ENCODE data around the gene GTPBP1. TPM values are rescaled to one million over a fixed set of nuclear protein-coding genes. Genes with fewer than 3 reads are reported as not detected.

The GTPBP1 gene
- total RNA-seq, 1 donor from 2014 or later, result 43.3 TPM

DNA sequence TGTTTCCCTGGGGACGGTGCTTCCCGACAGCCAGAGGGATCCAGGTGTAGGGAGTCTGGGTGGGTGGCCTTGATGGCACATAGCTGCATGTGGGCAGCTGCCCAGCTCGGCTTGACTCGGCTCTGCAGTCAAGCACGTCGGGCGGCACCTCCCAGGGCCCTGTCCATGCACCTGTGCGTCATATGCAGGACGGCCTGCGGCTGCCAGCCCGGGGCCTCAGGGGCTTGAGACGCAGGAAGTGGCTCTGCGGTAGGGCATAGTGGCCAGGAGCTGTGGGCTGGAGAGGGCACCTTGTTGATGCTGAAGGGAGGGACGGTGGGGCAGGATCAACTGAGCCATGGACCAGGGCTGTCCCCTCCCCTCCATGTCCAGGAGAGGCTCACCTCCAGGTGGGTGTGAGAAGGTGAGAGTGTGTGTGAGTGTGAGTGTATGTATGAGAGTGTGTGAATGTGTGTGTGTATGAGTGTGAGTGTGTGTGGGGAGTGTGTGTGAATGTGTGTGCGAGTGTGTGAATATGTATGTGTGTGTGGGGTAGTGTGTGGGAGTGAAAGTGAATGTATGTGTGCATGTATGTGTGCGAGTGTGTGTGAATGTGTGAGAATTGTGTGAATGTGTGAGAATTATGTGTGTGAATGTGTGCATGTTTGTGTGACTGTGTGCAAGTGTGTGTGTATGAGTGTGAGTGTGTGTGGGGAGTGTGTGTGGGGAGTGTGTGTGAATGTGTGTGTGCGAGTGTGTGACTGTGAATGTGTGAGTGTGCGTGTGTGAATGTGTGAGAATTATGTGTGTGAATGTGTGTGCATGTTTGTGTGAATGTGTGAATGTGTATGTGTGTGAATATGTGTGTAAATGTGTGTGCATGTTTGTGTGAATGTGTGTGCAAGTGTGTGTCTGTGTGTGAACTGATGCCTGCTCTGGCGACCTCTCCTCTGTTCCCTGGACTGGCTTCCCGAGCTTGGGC is 55.7 kb downstream of the GTPBP1 start:
- Mint-ChIP-seq H3K27ac (ENCODE audit: unreplicated experiment) (no peak overlapping the region), H3K4me3 (ENCODE audit: unreplicated experiment) (no peak overlapping the region), H3K27me3 (ENCODE audit: low read depth) (no peaks in the 10 kb centered on the region), H3K36me3 (ENCODE audit: low read depth) (no peaks in the 10 kb centered on the region), H3K9me3 (ENCODE audit: low read depth) (no peaks in the 10 kb centered on the region), H3K4me1 (ENCODE audit: low read depth) (peaks cover 25% of the 10 kb centered on the region)
- no peak for DNase-seq (ENCODE audit: low spot score)
- TF ChIP-seq, protein P1, sequence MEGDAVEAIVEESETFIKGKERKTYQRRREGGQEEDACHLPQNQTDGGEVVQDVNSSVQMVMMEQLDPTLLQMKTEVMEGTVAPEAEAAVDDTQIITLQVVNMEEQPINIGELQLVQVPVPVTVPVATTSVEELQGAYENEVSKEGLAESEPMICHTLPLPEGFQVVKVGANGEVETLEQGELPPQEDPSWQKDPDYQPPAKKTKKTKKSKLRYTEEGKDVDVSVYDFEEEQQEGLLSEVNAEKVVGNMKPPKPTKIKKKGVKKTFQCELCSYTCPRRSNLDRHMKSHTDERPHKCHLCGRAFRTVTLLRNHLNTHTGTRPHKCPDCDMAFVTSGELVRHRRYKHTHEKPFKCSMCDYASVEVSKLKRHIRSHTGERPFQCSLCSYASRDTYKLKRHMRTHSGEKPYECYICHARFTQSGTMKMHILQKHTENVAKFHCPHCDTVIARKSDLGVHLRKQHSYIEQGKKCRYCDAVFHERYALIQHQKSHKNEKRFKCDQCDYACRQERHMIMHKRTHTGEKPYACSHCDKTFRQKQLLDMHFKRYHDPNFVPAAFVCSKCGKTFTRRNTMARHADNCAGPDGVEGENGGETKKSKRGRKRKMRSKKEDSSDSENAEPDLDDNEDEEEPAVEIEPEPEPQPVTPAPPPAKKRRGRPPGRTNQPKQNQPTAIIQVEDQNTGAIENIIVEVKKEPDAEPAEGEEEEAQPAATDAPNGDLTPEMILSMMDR (IDR thresholded peaks at IDR 0.05), result no peak

DNA sequence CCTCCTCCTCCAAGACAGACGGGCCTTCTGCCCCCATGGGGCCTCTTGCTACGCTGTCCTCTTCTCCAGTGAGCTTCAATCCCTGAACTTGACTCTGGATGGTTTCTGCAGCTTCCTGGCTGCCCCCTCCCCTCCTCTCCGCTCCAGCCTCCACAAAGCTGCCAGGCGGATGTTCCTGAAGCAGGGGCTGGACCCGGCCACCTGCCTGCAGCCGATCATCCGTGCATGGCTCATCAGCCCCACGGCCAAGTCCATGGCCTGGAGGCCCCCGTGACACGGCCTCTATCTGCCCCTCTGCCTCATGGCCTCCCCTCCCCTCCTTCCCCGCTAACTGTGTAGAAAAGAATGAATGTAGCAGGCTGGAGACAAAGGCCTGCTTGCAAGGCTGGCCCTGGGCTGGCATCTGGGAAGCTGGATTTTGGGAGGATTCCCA is 56.8 kb downstream of the GTPBP1 start:
- H3K4me1 Mint-ChIP-seq (ENCODE audit: low read depth), result peaks cover 22% of the 10 kb centered on the region
- H3K4me3 Mint-ChIP-seq (ENCODE audit: unreplicated experiment), result no peak overlapping the region
- no peak overlapping the region for H3K27ac Mint-ChIP-seq (ENCODE audit: unreplicated experiment)
- no peaks in the 10 kb centered on the region for H3K9me3 Mint-ChIP-seq (ENCODE audit: low read depth)
- TF ChIP-seq, protein P1 (IDR thresholded peaks at IDR 0.05), result no peak
- H3K27me3 Mint-ChIP-seq (ENCODE audit: low read depth), result no peaks in the 10 kb centered on the region
- DNase-seq (ENCODE audit: low spot score), result no peak
- H3K36me3 Mint-ChIP-seq (ENCODE audit: low read depth), result no peaks in the 10 kb centered on the region

DNA sequence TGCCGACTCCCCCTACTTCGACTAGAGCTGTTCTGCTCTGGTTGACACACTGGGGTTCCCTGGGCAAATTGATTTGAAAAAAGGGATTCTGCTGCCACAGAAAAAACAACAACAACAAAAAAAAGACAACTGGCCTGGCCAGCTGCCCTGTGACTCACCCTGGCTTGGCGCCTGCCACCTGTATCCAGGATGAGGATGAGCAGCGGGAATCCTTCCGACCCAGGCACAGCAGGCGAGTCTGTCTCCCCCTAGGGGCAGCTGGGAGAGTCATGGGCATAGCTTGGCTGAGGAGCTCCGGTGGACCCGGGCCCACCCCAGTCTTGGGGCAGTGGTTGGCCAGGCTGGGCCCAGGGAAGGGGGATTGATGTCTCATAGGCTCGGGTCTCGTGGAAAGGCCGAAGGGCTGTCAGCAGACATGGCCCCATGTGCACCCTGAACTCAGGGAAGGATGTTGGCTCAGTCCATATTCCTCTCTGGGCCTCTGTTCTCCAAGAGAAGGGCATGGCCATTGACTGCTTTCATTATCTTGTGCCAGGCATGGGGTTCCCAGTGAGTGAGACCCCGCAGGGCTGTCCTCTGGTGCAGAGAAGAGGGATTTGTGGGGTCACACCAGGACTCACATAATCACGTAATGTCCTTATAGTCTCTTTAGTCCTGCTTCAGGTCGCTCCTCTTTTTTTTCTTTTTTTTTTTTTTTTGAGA is 60.5 kb downstream of the GTPBP1 start:
- Mint-ChIP-seq H3K4me3 (ENCODE audit: unreplicated experiment) (no peak overlapping the region), H3K36me3 (ENCODE audit: low read depth) (no peaks in the 10 kb centered on the region), H3K4me1 (ENCODE audit: low read depth) (peaks cover 11% of the 10 kb centered on the region), H3K27ac (ENCODE audit: unreplicated experiment) (no peak overlapping the region), H3K9me3 (ENCODE audit: low read depth) (no peaks in the 10 kb centered on the region), H3K27me3 (ENCODE audit: low read depth) (no peaks in the 10 kb centered on the region)
- TF ChIP-seq, protein P1 (IDR thresholded peaks at IDR 0.05), result peak; percentile 85
- no peak for DNase-seq (ENCODE audit: low spot score)

DNA sequence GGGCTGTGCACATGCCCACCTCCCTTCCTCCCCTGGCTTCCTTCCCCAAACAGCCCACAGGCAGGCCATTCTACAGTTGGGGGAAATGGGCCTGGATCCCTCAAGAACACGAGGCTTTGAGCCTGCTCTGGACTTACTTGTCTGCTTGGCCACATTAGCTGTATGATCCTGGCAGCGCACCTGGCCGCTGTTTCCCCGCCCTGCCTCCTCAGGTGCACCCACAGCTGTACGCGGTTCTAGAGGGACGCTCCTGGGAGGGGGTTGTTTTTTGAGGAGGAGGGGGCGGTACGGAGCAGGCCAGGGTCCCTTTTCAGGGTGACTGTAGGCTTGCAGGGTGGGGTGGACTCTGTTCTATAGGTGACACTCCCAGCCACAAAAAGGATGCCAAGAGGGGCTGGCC is 61.6 kb downstream of the GTPBP1 start:
- no peaks in the 10 kb centered on the region for H3K36me3 Mint-ChIP-seq (ENCODE audit: low read depth)
- H3K9me3 Mint-ChIP-seq (ENCODE audit: low read depth), result no peaks in the 10 kb centered on the region
- no peak overlapping the region for H3K27ac Mint-ChIP-seq (ENCODE audit: unreplicated experiment)
- no peaks in the 10 kb centered on the region for H3K27me3 Mint-ChIP-seq (ENCODE audit: low read depth)
- H3K4me1 Mint-ChIP-seq (ENCODE audit: low read depth), result peaks cover 11% of the 10 kb centered on the region
- TF ChIP-seq, protein P1 (IDR thresholded peaks at IDR 0.05), result no peak
- H3K4me3 Mint-ChIP-seq (ENCODE audit: unreplicated experiment), result no peak overlapping the region
- no peak for DNase-seq (ENCODE audit: low spot score)

DNA sequence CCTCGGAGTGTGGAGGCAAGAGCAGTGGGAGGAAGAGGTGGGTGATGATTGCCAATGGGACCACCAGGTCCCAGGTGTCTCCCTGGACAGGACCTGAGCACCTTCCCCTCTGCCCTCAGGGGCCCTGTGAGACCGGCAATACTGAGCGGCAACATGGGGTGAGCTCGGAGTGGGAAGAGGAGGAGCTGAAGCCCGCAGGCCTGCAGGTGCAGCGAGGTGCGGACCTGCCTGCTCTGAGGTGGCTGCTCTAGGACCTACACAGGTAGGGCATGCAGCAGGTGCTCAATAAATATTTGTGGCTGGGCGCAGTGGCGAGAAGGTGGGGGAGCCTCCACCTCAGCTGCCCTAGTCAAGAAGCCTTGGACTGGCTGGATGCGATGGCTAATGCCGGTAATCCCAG is 62.3 kb downstream of the GTPBP1 start:
- TF ChIP-seq, protein P1 (IDR thresholded peaks at IDR 0.05), result no peak
- H3K36me3 Mint-ChIP-seq (ENCODE audit: low read depth), result no peaks in the 10 kb centered on the region
- no peaks in the 10 kb centered on the region for H3K9me3 Mint-ChIP-seq (ENCODE audit: low read depth)
- no peak overlapping the region for H3K27ac Mint-ChIP-seq (ENCODE audit: unreplicated experiment)
- DNase-seq (ENCODE audit: low spot score), result no peak
- no peak overlapping the region for H3K4me3 Mint-ChIP-seq (ENCODE audit: unreplicated experiment)
- no peaks in the 10 kb centered on the region for H3K27me3 Mint-ChIP-seq (ENCODE audit: low read depth)
- H3K4me1 Mint-ChIP-seq (ENCODE audit: low read depth), result peaks cover 11% of the 10 kb centered on the region

All from chondrocyte (in vitro differentiated cells).